K562 (cell line): ENCODE results near the gene DCAF17. TPM values are rescaled to one million over a fixed set of nuclear protein-coding genes. Genes with fewer than 3 reads are reported as not detected.

Source experiments
- CCNT2 ChIP-seq: IDR thresholded peaks from 2 replicates; pipeline ENCODE4 v1.6.1; 2011; ENCODE audit warnings: borderline replicate concordance, low read depth, mild to moderate bottlenecking, moderate library complexity, mixed read lengths, low read length; ENCODE audit not compliant: insufficient read length; ENCODE audit errors: extremely low read depth
- CEBPB ChIP-seq: fragments of 450-650 bp; IDR thresholded peaks from 2 replicates; pipeline ENCODE4 v1.6.1; 2016; ENCODE audit warnings: missing genetic modification characterization, missing compliant biosample characterization
- DACH1 ChIP-seq: fragments of 450-650 bp; IDR thresholded peaks from 2 replicates; pipeline ENCODE4 v1.6.1; 2018; ENCODE audit not compliant: partially characterized antibody
- ELF2 ChIP-seq: fragments of 250-450 bp; sonication (Bioruptor Pico); IDR thresholded peaks from 2 replicates; pipeline ENCODE4 v1.5.0; 2021; ENCODE audit warnings: mild to moderate bottlenecking
- EWSR1 ChIP-seq: fragments of 450-650 bp; IDR thresholded peaks from 2 replicates; pipeline ENCODE4 v1.6.1; 2018; ENCODE audit warnings: borderline replicate concordance, mild to moderate bottlenecking, low read depth, moderate library complexity; ENCODE audit not compliant: partially characterized antibody
- HCFC1 ChIP-seq: IDR thresholded peaks from 2 replicates; pipeline ENCODE4 v1.6.1; 2012; ENCODE audit warnings: low read depth, low read length, improper control_type of control experiment
- KDM1A ChIP-seq, 2 experiments: fragments of 450-650 bp; IDR thresholded peaks; 2 replicates each; pipeline ENCODE4 v1.6.1; 2016; ENCODE audit warnings: mild to moderate bottlenecking in 2 of 2
- KDM5B ChIP-seq: fragments of 200-600 bp; sonication (generic); IDR thresholded peaks from 2 replicates; pipeline ENCODE4 v1.6.1; 2012; ENCODE audit warnings: low read depth, mild to moderate bottlenecking, moderate library complexity, low read length, control low read depth, inconsistent platforms; ENCODE audit not compliant: insufficient replicate concordance
- MEIS2 ChIP-seq: fragments of 450-650 bp; IDR thresholded peaks from 2 replicates; pipeline ENCODE4 v1.6.1; 2014; ENCODE audit warnings: mild to moderate bottlenecking; ENCODE audit not compliant: partially characterized antibody
- NFYB ChIP-seq: IDR thresholded peaks from 2 replicates; pipeline ENCODE4 v1.6.1; 2011; ENCODE audit warnings: mild to moderate bottlenecking, moderate library complexity; ENCODE audit not compliant: insufficient read length; ENCODE audit errors: extremely low read depth
- NR1H2 ChIP-seq: sonication (generic); formaldehyde crosslinking; IDR thresholded peaks from 2 replicates; pipeline ENCODE4 v1.4.0; 2020; ENCODE audit warnings: mild to moderate bottlenecking, missing genetic modification reagents
- PATZ1 ChIP-seq: fragments of 250-450 bp; sonication (Bioruptor Pico); IDR thresholded peaks from 2 replicates; pipeline ENCODE4 v1.5.0; 2020; ENCODE audit warnings: mild to moderate bottlenecking, borderline replicate concordance
- PYGO2 ChIP-seq: fragments of 450-650 bp; IDR thresholded peaks from 2 replicates; pipeline ENCODE4 v1.6.1; 2016; ENCODE audit warnings: mild to moderate bottlenecking, missing genetic modification characterization, moderate library complexity, missing compliant biosample characterization
- RBM15 ChIP-seq: fragments of 200-400 bp; formaldehyde crosslinking; IDR thresholded peaks from 2 replicates; pipeline ENCODE4 v1.6.1; 2018; ENCODE audit warnings: mild to moderate bottlenecking, low read length, moderate library complexity; ENCODE audit not compliant: insufficient read depth
- RBM22 ChIP-seq: fragments of 200-400 bp; formaldehyde crosslinking; IDR thresholded peaks from 2 replicates; pipeline ENCODE4 v1.6.1; 2018; ENCODE audit warnings: low read length, low read depth; ENCODE audit not compliant: poor library complexity, severe bottlenecking
- STAT5B ChIP-seq: fragments of 250-450 bp; sonication (Bioruptor Pico); IDR thresholded peaks from 2 replicates; pipeline ENCODE4 v1.8.0; 2021; ENCODE audit warnings: mild to moderate bottlenecking, inconsistent platforms
- TFAM ChIP-seq: fragments of 250-450 bp; sonication (Bioruptor Pico); conservative IDR thresholded peaks from 2 replicates; pipeline ENCODE4 v1.5.0; 2021; ENCODE audit warnings: mild to moderate bottlenecking, moderate library complexity
- TRIM24 ChIP-seq, 2 experiments: fragments of 450-650 bp; IDR thresholded peaks; 2 replicates each; pipeline ENCODE4 v1.6.1; 2016
- TRIM28 ChIP-seq: fragments of 450-650 bp; IDR thresholded peaks from 2 replicates; pipeline ENCODE4 v1.6.1; 2017
- YBX1 ChIP-seq: fragments of 450-650 bp; IDR thresholded peaks from 2 replicates; pipeline ENCODE4 v1.7.1; 2016; ENCODE audit warnings: mild to moderate bottlenecking
- ZFX ChIP-seq: sonication (generic); formaldehyde crosslinking; IDR thresholded peaks from 2 replicates; pipeline ENCODE4 v1.8.0; 2022; ENCODE audit warnings: mild to moderate bottlenecking, missing genetic modification reagents, moderate library complexity
- ZNF174 ChIP-seq: fragments of 250-450 bp; sonication (Bioruptor Pico); IDR thresholded peaks from 2 replicates; pipeline ENCODE4 v1.4.0; 2020; ENCODE audit warnings: mild to moderate bottlenecking
- ZNF23 ChIP-seq: fragments of 250-450 bp; sonication (Bioruptor Pico); IDR thresholded peaks from 2 replicates; pipeline ENCODE4 v1.4.0; 2020; ENCODE audit warnings: mild to moderate bottlenecking
- ZNF263 ChIP-seq: sonication (generic); formaldehyde crosslinking; IDR thresholded peaks from 2 replicates; pipeline ENCODE4 v1.8.0; 2022; ENCODE audit warnings: mild to moderate bottlenecking, missing genetic modification reagents, borderline replicate concordance
- ZNF311 ChIP-seq: fragments of 250-450 bp; sonication (Bioruptor Pico); IDR thresholded peaks from 2 replicates; pipeline ENCODE4 v1.4.0; 2020; ENCODE audit warnings: mild to moderate bottlenecking, moderate library complexity
- ZNF395 ChIP-seq: fragments of 200-800 bp; sonication (Bioruptor generic); IDR thresholded peaks from 2 replicates; pipeline ENCODE4 v1.6.1; 2017; ENCODE audit warnings: missing genetic modification characterization, missing compliant biosample characterization
- ZNF644 ChIP-seq: fragments of 200-800 bp; sonication (Bioruptor generic); IDR thresholded peaks from 2 replicates; pipeline ENCODE4 v1.6.1; 2016; ENCODE audit warnings: low read depth, missing genetic modification characterization, missing compliant biosample characterization
- ZNF695 ChIP-seq: fragments of 450-650 bp; formaldehyde crosslinking; IDR thresholded peaks from 2 replicates; pipeline ENCODE4 v1.4.0; 2020; ENCODE audit warnings: mild to moderate bottlenecking, moderate library complexity
- ZNF696 ChIP-seq: fragments of 250-450 bp; sonication (Bioruptor Pico); conservative IDR thresholded peaks from 2 replicates; pipeline ENCODE4 v1.4.0; 2020; ENCODE audit warnings: mild to moderate bottlenecking, moderate library complexity
- polyA plus RNA-seq, 8 experiments: library from polyadenylated mRNA; depleted of rRNA in 4 of 8; stranded (reverse) in 5 of 8; unstranded in 3 of 8; fragments of >200 nt; fragmentation: Nextera tagmentation in 2 of 8; fragmentation: Illumina TruSeq in 1 of 8; extraction: Ambion mirVana in 2 of 8; extraction: Trizol in 1 of 8; gene quantifications; 2 replicates each; pipeline versions ENCODE4 v1.2.1 to v1.2.3, GENCODE V29; 2011 to 2014; ENCODE audit warnings: inconsistent platforms in 1 of 8, missing spikeins in 1 of 8
- total RNA-seq, 7 experiments: library from RNA; depleted of rRNA in 6 of 7; stranded (reverse); fragments of >200 nt in 6 of 7; fragmentation: Illumina TruSeq in 2 of 7; extraction: Trizol in 2 of 7; gene quantifications; 2 replicates each; pipeline versions ENCODE4 v1.2.1 to v1.2.3, GENCODE V29; 2011 to 2021; ENCODE audit warnings: low replicate concordance in 1 of 7

The DCAF17 gene
- total and polyA plus RNA-seq, 9 of the 15 experiments (the other 6 are each of a cell fraction or from before 2014, with no cell fraction given) = 10.0 to 38.5 (median 27.1) TPM

GRCh38 chr2:171521361-171522051 is 87.5 kb downstream of the DCAF17 start (continued):
- TF ChIP-seq PATZ1 (CRISPR knock-in tag) (no peak), ZNF395 (CRISPR knock-in tag) (peak; percentile 57), KDM1A (IDR thresholded peaks at IDR 0.05) (no peak), YBX1 (no peak), ZNF263 (CRISPR knock-in tag) (no peak), CCNT2 (no peak), RBM22 (no peak), PYGO2 (peak; percentile 34; the same call in 1 of the 2 replicates), ZFX (CRISPR knock-in tag) (no peak), ZNF311 (no peak), DACH1 (peak; percentile 64), KDM5B (no peak), ZNF696 (CRISPR knock-in tag) (no peak), MEIS2 (no peak), TRIM28 (no peak), ELF2 (no peak), TRIM24 (IDR thresholded peaks at IDR 0.05) (no peak), NFYB (no peak), NR1H2 (CRISPR knock-in tag) (no peak), HCFC1 (no peak), ZNF23 (CRISPR knock-in tag) (no peak), ZNF695 (CRISPR knock-in tag) (no peak), ZNF644 (tag) (no peak), CEBPB (tag) (no peak), STAT5B (no peak), ZNF174 (CRISPR knock-in tag) (no peak), EWSR1 (no peak), TFAM (no peak), RBM15 (no peak)
